Activated T-cell treated with anti-CD3 and anti-CD28 coated beads for 4 hours (primary cell): ENCODE measurements around the gene CNTROB.
"Not testable (repeated sequence)": the region's sequence is repeated elsewhere in the genome, so short reads cannot be mapped to it uniquely, and the experiment has no call there.

ENCODE experiments used
- DNase-seq: peaks from one replicate; pipeline ENCODE4 v3.0.0-alpha.2; 2020

Gene CNTROB

GRCh38 chr17:7944326-7944725, 12.3 kb downstream of the CNTROB start:
- DNase-seq, result no peak

GRCh38 chr17:7945651-7946050, 13.6 kb downstream of the CNTROB start:
- no peak for DNase-seq

GRCh38 chr17:7946441-7946840, 14.4 kb downstream of the CNTROB start:
- DNase-seq, result no peak

- no peak for DNase-seq
Observed at GRCh38 chr17:7947651-7948050, 15.6 kb downstream of the CNTROB start.

- DNase-seq, result no peak
Observed at GRCh38 chr17:7950578-7950977, 18.6 kb downstream of the CNTROB start.

GRCh38 chr17:7951143-7951792, 19.3 kb downstream of the CNTROB start:
- no peak for DNase-seq

GRCh38 chr17:7953266-7953665, 21.3 kb downstream of the CNTROB start:
- not testable (repeated sequence) for DNase-seq

- no peak for DNase-seq
Observed at GRCh38 chr17:7955414-7956227, 23.6 kb downstream of the CNTROB start.

GRCh38 chr17:7956228-7956965, 24.4 kb downstream of the CNTROB start:
- no peak for DNase-seq

- no peak for DNase-seq
Observed at GRCh38 chr17:7959503-7960253, 27.7 kb downstream of the CNTROB start.

GRCh38 chr17:7961421-7961820, 29.4 kb downstream of the CNTROB start:
- DNase-seq, result no peak

- no peak for DNase-seq
Observed at GRCh38 chr17:7967751-7968150, 35.7 kb downstream of the CNTROB start.

GRCh38 chr17:7969433-7969832, 37.4 kb downstream of the CNTROB start:
- DNase-seq, result no peak

GRCh38 chr17:7971651-7972050, 39.6 kb downstream of the CNTROB start:
- DNase-seq, result no peak

GRCh38 chr17:7972131-7972785, 40.3 kb downstream of the CNTROB start:
- DNase-seq, result no peak

- DNase-seq, result no peak
Observed at GRCh38 chr17:7974638-7975131, 42.7 kb downstream of the CNTROB start.

- no peak for DNase-seq
Observed at GRCh38 chr17:7977039-7977438, 45.0 kb downstream of the CNTROB start.

GRCh38 chr17:7977805-7978204, 45.8 kb downstream of the CNTROB start:
- DNase-seq, result no peak

- DNase-seq, result no peak
Observed at GRCh38 chr17:7982173-7982572, 50.2 kb downstream of the CNTROB start.

GRCh38 chr17:7982666-7983065, 50.7 kb downstream of the CNTROB start:
- DNase-seq, result no peak

GRCh38 chr17:7984904-7985303, 52.9 kb downstream of the CNTROB start:
- DNase-seq, result no peak
